ENCODE measurements around the gene ANKRD44. TPM values are rescaled to one million over a fixed set of nuclear protein-coding genes. Genes with fewer than 3 reads are reported as not detected.

The ANKRD44 gene
- total RNA-seq, result 10 to 100 TPM in 2 of 4 donors, 1 to 10 TPM in 2; 9.1 to 20.8 (median 14.9) TPM

DNA sequence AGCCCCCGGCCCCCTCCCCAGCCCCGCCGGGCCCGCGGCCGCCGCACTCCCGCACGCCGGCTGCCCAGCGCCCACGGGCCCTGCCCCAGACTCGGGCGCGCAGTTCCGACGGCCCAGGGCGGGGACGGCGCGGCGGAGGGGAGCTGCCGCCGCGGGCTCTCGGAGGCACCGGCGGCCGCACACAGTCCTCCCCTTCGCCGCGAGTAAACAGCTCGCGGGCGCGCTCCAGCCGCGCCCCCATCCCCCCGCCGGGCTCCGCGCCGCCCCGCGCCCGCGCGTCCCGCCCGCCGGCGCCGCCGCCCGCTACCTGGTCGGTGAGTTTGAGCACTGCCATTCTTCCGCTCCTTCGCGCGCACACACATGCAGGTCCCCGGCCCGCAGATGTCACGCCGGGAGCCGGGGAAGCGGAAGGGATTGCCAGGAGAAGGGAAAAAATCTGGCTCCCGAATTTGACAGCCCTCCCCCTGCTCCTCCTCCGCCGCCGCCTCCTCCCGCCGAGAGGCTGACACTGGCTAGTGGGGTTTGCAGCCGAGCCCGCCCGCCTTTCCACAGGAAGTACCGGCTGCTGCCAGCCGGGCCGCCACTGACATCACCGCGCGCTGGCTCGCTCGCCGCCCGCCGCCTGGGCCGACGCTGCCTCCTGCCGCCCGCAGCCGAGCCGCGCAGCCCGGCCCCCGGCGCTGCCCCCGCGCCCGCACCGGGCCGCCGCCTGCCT is at the start of gene ANKRD44:
TSS of gene ANKRD44 (minus strand) at position 510 of the 715 bp plus-strand sequence. CDS start at position 334, 176 bp downstream.
- DNase-seq (ENCODE audit: low spot score in 2 of 2), result peak; percentile 80 to 98
- peak within 1 kb of the TSS; percentile 46 for H3K4me3 ChIP-seq (ENCODE audit: low read depth, poor library complexity, severe bottlenecking)
- TF ChIP-seq POLR2A (IDR thresholded peaks at IDR 0.05), result no peak
- TF ChIP-seq, protein P1, sequence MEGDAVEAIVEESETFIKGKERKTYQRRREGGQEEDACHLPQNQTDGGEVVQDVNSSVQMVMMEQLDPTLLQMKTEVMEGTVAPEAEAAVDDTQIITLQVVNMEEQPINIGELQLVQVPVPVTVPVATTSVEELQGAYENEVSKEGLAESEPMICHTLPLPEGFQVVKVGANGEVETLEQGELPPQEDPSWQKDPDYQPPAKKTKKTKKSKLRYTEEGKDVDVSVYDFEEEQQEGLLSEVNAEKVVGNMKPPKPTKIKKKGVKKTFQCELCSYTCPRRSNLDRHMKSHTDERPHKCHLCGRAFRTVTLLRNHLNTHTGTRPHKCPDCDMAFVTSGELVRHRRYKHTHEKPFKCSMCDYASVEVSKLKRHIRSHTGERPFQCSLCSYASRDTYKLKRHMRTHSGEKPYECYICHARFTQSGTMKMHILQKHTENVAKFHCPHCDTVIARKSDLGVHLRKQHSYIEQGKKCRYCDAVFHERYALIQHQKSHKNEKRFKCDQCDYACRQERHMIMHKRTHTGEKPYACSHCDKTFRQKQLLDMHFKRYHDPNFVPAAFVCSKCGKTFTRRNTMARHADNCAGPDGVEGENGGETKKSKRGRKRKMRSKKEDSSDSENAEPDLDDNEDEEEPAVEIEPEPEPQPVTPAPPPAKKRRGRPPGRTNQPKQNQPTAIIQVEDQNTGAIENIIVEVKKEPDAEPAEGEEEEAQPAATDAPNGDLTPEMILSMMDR (IDR thresholded peaks at IDR 0.05), result no peak
- WGBS, 2 donors, result 2 to 3% methylated on average over 11 to 27 of the region's 102 CpGs
- intact Hi-C loops (cut with DNase I; ENCODE audit: low total_unique reads), result no loop called here

DNA sequence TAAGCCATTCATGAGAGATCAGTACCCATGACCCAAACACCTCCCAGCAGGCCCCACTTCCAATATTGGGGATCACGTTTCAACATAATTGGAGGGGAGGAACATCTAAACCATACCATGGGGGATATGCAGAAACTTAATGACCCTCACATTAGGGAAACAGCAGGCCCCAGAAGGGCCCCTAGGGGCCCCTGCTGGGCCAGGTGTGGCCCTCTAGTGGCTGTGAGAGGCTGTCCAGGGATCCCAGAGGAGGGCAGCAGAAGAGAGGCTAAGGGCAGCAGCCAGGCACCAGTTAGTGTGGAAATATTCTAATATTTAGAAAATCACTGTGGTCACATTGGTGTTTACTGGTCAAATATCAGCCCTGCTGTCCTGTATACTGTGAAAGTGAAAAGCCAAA is 49.3 kb upstream of the ANKRD44 start:
- no peak for DNase-seq (ENCODE audit: low spot score in 2 of 2)
- WGBS, 2 donors, result 94 to 95% methylated on average over 1 of the region's 1 CpG
- intact Hi-C loops (cut with DNase I; ENCODE audit: low total_unique reads), result no loop called here
- TF ChIP-seq, protein P1 (IDR thresholded peaks at IDR 0.05), result no peak
- TF ChIP-seq POLR2A (IDR thresholded peaks at IDR 0.05), result no peak
- H3K4me3 ChIP-seq (ENCODE audit: low read depth, poor library complexity, severe bottlenecking), result no peak overlapping the region

GRCh38 chr2:197358931-197359330 is 48.4 kb upstream of the ANKRD44 start:
- intact Hi-C loops (cut with DNase I; ENCODE audit: low total_unique reads), result no loop called here
- WGBS, 2 donors, result 54 to 58% methylated on average over 2 of the region's 2 CpGs

GRCh38 chr2:197357986-197358385 is 47.4 kb upstream of the ANKRD44 start:
- H3K4me3 ChIP-seq (ENCODE audit: low read depth, poor library complexity, severe bottlenecking), result no peak overlapping the region
- TF ChIP-seq POLR2A (IDR thresholded peaks at IDR 0.05), result no peak
- 88 to 89% methylated on average over 1 of the region's 1 CpG for WGBS, 2 donors
- no peak for DNase-seq (ENCODE audit: low spot score in 2 of 2)
- intact Hi-C loops (cut with DNase I; ENCODE audit: low total_unique reads), result no loop called here

More at GRCh38 chr2:197358931-197359330, 48.4 kb upstream of the ANKRD44 start:
- TF ChIP-seq POLR2A (IDR thresholded peaks at IDR 0.05), result no peak
- TF ChIP-seq, protein P1 (IDR thresholded peaks at IDR 0.05), result no peak
- no peak for DNase-seq (ENCODE audit: low spot score in 2 of 2)
- H3K4me3 ChIP-seq (ENCODE audit: low read depth, poor library complexity, severe bottlenecking), result no peak overlapping the region

DNA sequence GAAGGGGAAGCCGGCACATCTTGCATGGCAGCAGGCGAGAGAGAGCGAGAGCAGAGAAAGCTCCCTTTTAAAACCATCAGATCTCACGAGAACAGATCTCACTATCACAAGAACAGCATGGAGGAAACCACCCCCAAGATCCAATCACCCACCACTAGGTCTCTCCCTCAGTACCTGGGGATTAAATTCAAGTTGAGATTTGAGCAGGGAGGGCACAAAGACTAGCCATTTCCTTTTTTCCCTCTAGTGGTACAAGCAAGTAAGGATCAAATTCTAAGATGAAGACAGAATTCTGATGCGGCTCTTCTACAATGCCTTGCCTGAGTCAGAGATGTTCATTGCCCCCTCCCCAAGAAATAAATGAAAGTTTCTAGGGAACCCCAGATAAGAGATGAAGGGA is 45.6 kb upstream of the ANKRD44 start:
- no peak overlapping the region for H3K4me3 ChIP-seq (ENCODE audit: low read depth, poor library complexity, severe bottlenecking)
- DNase-seq (ENCODE audit: low spot score in 2 of 2), result no peak
- intact Hi-C loops (cut with DNase I; ENCODE audit: low total_unique reads), result no loop called here
- no peak for TF ChIP-seq POLR2A (IDR thresholded peaks at IDR 0.05)
- TF ChIP-seq, protein P1 (IDR thresholded peaks at IDR 0.05), result no peak
- WGBS, 2 donors, result 81% methylated on average over 5 of the region's 5 CpGs

GRCh38 chr2:197354169-197354558 is 43.6 kb upstream of the ANKRD44 start:
- intact Hi-C loops (cut with DNase I; ENCODE audit: low total_unique reads), result no loop called here

More at GRCh38 chr2:197354169-197354558, 43.6 kb upstream of the ANKRD44 start:
- TF ChIP-seq, protein P1 (IDR thresholded peaks at IDR 0.05), result no peak
- TF ChIP-seq POLR2A (IDR thresholded peaks at IDR 0.05), result no peak
- no peak overlapping the region for H3K4me3 ChIP-seq (ENCODE audit: low read depth, poor library complexity, severe bottlenecking)
- no peak for DNase-seq (ENCODE audit: low spot score in 2 of 2)
- WGBS, 2 donors, result 94 to 96% methylated on average over 4 of the region's 4 CpGs
